GM18508 (cell line): Measurements from ENCODE around the gene SIX5.

Source experiments
- ATAC-seq: cut with Tn5 transposase; IDR thresholded peaks from one replicate; pipeline ENCODE4 v1.9.1; 2021; ENCODE audit warnings: moderate number of reproducible peaks; ENCODE audit not compliant: insufficient read depth, unreplicated experiment

SIX5 gene

DNA sequence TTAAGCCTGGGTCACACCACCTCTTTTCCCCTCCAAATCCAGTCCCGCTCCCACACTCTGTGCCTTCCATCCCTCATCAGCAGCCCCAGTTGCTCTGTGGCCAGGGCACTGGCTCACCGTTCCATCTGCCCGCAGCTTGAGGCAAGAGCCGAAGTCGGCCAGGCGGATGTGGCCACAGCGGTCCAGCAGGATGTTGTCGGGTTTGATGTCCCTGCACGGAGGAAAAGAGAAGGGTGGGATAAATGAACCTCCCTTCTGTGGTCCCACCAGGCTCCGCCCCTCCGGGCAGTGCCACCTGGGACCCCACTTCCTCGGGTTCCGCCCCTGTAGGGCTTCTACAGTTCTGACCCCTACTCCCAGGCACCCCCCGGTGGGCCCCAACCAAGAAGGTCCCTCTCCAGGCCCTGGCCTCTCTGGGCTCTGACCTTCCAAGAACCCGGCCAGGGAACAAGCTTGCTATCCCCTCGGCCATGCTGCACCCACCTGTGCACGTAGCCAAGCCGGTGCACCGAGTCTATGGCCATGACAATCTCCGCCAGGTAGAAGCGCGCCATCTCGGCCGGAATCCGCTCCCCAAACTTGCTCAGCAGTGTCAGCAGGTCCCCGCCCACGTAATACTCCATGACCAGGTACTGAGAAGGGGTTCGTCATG, 9.1 kb upstream of the SIX5 start:
- no peak for ATAC-seq

DNA sequence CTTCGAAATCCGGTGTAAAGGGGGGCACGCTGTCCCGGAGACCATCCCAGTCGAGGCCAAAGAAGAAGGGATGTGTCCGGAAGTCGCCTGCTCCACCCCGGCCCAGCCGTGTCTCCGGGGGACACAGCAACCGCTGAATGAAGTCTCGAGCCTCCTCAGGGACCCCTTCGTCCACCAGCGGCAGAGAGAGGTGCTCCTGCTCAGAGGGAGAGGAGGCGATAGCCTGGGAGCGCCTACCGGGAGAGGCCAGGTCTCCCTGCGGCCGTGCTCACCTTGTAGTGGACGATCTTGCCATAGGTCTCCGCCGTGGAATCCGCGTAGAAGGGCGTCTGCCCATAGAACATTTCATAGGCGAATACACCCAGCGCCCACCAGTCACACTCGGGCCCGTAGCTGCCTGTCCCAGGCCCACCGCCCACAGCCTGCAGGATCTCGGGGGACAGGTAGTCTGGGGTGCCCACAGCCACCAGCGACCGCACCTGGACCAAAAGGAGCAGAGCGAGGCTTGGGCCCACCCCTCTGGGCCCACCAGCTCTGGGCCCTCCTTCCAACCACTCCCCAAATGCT, 8.4 kb upstream of the SIX5 start:
- no peak for ATAC-seq

DNA sequence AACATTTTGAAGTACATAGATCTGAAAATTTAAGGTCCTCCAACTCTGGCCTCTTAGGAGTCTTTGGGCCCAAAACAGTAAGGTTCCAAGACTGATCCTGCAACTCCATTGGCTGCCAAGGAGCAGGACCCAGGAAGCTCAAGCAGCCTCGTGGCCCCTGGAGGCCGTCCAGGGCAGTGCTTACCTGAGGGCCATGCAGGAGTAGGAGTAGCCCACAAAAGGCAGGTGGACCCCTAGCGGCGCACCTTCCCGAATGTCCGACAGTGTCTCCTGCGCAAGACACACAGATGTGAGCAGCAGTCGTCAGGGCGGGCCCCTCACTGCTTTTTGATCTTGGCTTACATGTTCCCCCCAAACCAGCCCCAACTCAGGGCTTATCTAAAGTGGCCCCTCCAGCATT, 5.7 kb upstream of the SIX5 start:
- no peak for ATAC-seq

DNA sequence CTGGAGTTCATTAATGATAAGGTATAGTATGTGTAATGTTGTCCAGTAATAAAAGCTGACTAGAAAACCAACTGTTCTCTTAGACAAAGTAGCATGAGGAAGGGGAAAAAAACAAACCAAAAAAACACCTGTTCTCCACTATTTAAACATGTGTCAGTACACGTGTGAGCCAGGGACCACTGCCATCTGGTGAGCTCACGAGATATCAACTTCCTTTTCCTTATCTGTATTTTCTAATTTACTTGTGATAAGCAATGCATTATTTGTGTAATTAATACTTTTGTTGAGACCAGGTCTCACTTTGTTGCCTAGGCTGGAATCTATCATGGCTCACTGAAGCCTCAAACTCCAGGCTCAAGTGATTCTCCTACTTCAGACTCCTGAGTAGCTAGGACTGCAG, 4.3 kb upstream of the SIX5 start:
- no peak for ATAC-seq

DNA sequence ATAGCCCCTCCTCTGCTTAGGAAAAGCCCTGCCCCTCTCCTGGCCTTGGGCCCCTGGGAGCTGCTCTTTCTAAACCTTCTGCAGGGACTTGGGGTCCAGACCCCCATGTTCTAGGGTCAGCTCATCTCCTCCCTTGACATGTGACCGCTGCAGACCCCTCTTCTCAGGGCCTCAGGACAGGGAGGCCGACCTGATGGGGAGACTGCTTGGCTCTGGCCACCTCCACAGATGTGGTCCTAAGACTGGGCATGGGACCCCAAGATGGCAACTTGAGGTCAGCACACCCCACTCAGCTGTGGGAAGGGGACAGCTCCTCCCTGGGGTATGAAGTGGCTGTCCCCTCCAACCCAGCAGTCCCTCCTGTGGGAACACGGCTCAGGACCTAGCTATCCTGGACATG, 3.9 kb upstream of the SIX5 start:
- no peak for ATAC-seq

DNA sequence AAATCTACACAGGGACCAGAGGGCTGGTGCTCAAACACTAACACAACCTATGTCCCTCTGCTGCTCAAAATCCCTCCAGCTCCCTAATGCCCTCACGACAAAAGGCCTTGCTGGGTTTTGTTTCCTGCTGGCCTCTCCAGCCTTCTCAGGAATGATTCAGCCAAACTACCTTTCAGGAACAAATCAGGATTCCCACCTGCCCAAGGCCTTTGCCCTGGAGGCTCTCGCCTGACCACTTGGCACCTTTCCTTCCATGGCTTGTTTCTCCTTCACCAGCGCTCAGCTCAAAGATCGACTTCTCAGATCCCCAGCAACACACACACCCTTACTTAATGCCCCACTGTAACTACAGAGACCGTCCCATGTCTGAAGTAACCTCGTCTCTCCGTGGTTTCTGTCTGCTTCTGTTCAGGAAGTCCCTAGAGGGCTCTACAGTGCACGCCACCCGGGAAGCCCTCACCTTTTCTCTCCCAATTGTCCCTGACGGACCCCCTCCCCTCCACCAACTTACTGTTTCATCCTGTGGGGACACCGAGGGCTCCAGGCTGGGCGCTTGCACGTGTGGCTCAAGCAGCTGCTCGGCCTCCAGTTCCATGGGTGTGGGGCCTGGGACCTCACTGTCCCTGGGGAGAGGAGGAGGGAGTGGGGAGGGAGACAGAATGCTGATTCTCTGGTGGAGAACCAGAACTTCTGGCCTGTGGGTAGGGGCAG, 3.2 kb upstream of the SIX5 start:
- ATAC-seq: no peak

DNA sequence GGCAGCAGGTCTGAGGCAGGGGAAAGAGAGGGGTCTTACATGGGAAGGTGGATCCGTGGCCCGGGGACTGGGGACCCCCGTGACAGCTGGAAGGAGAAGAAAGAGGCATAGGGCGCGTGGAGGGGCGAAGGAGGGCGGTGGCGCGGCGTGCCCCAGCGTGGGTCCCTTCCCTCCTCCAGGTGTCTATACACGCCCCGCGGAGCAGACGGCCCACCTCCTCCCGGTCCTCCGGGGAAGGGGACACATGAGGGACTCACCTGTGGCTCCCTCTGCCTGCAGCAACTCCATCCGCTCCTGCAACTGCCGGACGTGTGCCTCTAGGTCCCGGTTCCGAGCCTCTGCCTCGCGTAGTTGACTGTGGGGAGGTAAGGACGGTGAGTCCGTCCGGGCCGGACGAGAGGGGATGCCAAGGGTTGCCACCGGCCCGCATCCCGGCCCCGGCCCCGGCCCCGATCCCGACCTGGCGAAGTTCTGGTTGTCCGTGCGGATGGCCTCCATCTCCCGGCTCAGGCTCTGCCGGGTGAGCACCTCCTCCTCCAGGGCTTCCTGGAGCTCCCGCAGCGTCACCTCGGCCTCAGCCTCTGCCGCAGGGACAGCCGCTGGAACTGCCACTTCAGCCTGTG, 2.4 kb upstream of the SIX5 start:
- no peak for ATAC-seq

DNA sequence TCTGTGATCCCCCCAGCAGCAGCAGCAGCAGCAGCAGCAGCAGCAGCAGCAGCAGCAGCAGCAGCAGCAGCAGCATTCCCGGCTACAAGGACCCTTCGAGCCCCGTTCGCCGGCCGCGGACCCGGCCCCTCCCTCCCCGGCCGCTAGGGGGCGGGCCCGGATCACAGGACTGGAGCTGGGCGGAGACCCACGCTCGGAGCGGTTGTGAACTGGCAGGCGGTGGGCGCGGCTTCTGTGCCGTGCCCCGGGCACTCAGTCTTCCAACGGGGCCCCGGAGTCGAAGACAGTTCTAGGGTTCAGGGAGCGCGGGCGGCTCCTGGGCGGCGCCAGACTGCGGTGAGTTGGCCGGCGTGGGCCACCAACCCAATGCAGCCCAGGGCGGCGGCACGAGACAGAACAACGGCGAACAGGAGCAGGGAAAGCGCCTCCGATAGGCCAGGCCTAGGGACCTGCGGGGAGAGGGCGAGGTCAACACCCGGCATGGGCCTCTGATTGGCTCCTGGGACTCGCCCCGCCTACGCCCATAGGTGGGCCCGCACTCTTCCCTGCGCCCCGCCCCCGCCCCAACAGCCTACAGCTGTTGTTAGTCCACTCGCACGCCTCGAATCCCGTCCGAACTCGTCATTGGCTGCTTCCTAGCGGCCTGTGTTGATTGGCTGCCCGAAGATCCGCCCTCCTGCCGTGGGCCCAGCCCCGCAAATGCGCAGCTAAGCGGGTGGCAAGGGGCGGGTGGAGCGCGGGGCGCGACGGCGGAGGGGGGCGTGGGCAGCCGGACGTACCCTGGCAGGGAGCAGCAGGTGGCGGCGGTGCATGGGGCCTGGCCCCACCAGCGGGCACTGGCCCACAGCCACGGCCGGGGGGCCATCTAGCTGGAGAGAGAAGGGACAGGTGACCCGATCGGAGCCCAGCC, 1.4 kb upstream of the SIX5 start:
- ATAC-seq: no peak

DNA sequence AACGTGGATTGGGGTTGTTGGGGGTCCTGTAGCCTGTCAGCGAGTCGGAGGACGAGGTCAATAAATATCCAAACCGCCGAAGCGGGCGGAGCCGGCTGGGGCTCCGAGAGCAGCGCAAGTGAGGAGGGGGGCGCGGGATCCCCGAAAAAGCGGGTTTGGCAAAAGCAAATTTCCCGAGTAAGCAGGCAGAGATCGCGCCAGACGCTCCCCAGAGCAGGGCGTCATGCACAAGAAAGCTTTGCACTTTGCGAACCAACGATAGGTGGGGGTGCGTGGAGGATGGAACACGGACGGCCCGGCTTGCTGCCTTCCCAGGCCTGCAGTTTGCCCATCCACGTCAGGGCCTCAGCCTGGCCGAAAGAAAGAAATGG, 754 bp upstream of the SIX5 start:
- ATAC-seq: no peak

DNA sequence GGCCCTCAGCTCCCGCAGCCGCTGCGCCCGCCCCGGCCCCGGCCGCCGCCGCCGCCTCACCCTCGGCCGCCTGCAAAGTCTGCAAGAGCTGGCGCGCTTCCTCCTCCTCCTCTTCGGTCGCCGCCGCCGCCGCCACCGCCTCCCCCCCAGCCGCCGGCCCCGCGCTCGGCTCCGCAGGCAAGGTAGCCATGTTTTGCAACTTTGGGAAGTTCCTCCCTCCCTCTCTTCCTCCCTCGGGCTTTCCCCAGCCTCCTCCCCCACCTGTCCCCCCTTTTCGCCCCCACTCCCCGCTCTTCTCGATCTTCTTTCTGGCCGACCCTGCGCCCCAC, 433 bp downstream of the SIX5 start:
- no peak for ATAC-seq

DNA sequence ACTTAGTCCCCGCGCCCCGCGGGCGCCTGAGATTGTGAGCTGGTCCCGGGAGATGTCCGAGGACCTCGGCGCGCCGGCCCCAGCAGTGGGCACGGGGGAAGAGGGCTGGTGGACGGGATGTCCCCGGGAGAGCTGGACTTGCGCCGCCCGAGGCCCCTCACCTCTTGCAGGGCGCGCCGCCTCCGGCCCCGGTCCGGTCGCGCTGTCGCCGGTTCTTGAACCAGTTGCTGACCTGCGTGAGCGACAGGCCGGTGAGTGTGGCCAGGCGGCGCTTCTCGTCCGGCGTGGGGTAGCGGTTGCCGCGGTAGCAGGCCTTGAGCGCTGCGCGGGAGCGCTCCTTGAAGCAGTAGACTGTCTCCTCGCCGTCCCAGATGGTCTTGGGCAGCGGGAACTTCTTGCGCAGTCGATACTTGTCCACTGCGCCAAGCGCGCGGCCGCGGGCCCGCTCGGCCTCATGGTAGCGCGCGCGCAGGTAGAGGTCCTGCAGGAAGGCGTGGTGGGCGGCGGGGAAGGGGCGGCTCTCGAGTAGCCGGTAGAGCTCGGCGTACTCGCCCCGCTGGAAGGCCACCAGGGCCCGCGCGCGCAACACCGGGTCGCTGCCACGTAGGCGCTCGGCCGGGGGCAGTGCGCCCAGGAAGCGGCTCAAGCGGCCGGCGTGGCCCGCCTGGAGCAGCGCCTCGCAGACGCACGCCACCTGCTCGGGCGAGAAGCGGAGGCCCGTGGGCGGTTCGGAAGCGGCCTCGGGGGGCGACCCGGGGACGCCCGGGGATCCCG, 984 bp downstream of the SIX5 start:
- no peak for ATAC-seq

DNA sequence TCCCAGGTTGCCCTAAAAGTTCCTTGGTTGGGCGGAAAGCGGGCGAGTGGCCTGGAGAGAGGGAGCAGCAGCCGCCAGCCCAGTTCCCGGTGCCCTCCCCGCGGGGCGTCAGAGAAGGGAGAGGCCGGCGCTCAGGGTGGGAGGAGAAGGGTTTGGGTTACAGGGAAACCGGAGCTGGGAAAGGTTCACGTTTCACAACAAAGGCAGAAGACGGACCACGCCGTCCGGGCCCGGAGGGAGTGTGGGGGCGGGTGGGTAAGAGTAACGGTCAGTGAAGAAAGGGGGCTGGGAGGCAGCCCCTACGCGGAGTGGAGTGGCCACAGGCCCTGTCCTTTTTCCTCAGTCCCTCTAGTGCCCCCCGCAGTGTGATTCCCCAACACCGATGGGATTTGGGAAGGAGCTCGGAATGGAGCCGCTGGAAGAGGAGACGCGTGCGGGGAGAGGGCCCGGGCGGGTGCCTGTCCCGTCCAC, 1.6 kb downstream of the SIX5 start:
- no peak for ATAC-seq

DNA sequence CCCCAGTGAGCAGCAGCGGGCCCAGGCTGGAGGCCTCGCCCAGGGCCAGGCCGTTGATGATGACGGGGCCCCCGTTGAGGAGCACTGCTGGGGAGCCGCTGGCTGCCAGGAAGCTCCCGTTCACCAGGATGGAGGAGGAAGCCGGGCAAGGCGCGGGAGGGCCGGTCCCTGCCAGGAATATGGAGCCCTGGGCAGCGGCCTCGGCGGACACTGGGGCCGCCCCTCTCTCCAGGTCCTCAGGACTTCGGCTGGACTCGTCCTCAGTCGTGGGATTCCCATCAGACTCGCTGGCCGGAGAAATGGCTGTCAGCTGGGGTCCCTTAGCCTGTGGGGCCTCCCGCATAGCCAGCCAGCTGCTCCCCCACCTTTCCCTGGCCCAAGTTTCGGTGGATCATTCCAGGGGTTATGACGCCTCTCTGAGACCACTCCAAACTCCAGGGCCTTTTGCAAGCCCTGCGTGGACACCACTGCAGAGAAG, 2.1 kb downstream of the SIX5 start:
- ATAC-seq: no peak

DNA sequence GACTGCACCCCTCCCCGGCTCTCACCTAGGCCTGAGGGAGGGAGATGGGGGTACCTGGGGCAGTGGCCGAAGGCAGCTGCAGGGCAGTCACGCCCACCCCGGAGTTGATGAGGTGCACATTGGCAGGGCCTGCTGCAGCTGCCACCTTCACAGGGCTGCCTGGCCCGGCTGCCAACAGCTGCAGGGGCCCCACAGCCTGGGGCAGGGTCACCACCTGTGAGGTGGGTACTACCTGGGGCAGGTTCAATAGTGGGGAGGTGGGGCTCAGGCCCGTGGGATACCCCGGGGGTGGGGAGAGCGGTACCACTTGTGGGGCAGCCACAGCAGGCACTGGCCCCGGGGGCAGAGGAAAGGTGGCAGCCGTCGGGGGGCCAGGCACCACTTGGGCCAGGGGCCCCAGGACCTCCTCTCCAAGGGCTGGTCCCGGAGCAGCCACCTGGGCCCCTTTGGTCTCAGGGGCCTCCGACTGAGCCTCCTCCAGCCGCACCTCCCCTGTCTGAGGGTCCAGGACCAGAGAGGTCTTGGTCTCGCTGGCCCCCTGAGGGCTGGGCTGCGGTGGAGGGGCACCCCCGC, 2.7 kb downstream of the SIX5 start:
- ATAC-seq: no peak

DNA sequence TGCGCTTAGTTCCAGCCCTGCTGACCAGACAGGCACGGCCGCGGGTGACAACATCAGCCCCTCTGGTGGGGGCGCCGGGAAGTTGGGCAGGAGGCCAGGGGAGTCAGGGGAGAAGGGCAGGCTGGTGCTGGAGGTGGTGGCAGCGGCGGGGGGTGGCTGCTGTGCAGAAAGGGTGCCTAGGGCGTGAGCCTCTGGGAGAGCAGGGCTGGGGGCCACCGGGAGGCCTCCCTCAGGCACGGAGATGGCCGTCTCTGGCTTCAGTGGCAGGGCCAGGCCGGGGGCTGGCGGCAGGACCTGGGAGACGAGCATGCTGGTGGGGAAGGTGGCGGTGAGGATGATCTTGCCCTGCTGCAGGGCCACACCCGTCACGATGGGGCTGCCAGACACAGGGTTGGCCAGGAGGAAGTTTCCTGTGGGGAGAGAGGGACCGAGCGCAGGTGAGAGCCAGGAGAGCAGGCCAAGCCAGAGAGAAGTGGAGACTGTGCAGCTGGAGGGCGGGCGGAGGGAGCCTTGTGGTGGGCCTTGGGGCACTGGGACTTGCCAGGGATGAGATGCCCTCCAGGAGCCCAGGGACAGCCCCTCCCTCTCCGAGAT, 3.3 kb downstream of the SIX5 start:
- no peak for ATAC-seq

DNA sequence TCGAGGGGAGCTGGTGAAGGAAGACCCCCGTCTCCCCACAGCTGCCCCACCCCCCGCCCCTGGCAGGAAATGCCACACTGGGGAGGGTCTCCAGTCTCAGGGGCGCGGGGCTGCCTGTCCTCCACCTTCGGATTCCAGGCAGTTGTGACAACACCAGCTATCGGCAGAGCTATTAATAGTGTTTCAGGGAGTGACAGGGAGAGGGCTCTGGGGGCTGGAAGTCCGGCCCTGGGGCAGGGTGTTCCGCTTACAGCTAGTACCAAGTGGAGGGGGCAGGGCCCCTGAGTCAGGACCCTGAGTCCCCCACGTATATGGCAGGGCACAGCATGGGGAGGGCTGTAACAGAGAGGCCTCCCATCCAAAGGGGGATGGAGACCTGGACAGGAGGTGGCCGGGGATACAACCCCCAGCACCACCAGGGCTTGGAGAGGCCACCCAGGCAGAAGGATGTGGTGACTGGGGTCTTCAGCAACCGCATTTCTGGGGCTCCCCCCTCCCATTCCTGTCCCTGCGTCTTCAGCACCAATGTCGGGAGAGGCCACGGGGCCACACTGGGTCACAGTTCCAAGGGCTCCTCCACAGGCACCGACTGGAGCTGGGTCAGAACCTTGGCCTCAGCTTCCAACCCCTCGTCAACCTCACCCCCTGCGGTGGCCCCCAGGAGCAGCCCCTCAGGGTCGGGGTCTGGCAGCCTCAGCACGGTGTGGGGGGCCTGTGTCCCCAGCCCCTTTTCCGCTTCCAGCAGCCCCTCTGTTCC, 3.9 kb downstream of the SIX5 start:
- no peak for ATAC-seq

DNA sequence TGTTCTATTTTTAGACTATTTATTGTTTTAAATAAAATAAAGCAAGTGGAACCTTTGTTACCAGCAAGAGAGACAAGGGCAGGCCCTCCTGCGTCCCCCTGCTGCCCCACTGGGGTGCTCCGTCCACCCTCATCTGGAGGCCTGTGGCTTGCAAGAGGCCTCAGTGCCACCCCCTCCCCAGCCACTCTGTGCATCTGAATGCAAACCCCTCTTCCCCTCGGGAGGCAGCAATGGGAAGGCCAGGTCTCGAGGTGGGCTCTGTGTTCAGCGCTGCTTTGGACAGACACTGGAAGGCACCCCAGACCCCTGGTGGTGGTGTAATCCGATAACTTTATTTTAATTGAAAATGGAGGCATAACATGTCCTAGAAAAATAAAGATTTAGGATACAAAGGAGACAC, 4.6 kb downstream of the SIX5 start:
- ATAC-seq: no peak

DNA sequence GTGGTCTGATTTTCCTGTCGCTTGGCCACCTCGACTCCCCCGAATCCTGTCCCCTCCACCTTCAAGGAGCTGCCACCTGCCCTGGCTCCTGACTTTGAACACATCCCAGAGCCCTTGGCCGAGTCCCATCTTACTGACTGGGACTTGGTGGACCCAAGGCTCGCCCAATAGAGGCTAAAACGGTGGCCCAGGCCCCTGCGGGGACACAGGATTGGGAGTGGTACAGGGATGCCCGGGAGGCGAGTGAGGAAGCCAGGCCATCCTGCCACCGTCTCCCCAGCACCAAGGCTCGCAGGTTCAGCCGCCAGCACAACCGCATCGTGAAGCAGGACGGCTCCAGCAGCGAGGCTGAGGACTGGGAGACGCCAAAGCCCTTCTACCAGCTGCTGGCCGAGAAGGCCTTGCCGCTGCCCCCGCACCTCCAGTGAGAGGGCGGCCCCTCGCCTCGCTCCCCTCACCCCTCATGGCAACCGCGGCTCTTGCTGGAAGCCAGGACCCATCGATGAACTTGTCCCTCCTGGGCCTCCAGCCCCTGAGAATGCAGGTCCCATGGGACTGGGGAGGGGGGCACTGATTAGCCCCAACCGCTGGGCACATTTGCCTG, 5.3 kb downstream of the SIX5 start:
- no peak for ATAC-seq
